Parathyroid adenoma (tissue), 2 donors: ENCODE measurements around the gene NLGN1.

ENCODE experiments used
- H2AFZ ChIP-seq: fragments of 300-600 bp; sonication (generic); one replicate; pipeline ENCODE4 v1.7.0; 2017; ENCODE audit warnings: antibody characterized with exemption, mild to moderate bottlenecking
- H3K27ac ChIP-seq: fragments of 300-600 bp; sonication (generic); one replicate; pipeline ENCODE4 v1.7.0; 2017
- H3K27me3 ChIP-seq: fragments of 300-600 bp; sonication (generic); one replicate; pipeline ENCODE4 v1.7.0; 2017; ENCODE audit warnings: low read length; ENCODE audit not compliant: control insufficient read depth, insufficient read depth
- H3K36me3 ChIP-seq: fragments of 300-600 bp; sonication (generic); one replicate; pipeline ENCODE4 v1.7.0; 2017; ENCODE audit warnings: low read length; ENCODE audit not compliant: control insufficient read depth, insufficient read depth
- H3K4me1 ChIP-seq: fragments of 300-600 bp; sonication (generic); one replicate; pipeline ENCODE4 v1.7.0; 2017; ENCODE audit warnings: control low read depth
- H3K4me2 ChIP-seq: fragments of 300-600 bp; sonication (generic); one replicate; pipeline ENCODE4 v1.7.0; 2017; ENCODE audit warnings: low read length
- H3K4me3 ChIP-seq: fragments of 300-600 bp; sonication (generic); one replicate; pipeline ENCODE4 v1.7.0; 2017; ENCODE audit warnings: low read depth, low read length
- H3K79me2 ChIP-seq: fragments of 300-600 bp; sonication (generic); one replicate; pipeline ENCODE4 v1.7.0; 2017; ENCODE audit warnings: control low read depth
- H3K9ac ChIP-seq: fragments of 300-600 bp; sonication (generic); one replicate; pipeline ENCODE4 v1.7.0; 2017; ENCODE audit warnings: mild to moderate bottlenecking
- H3K9me3 ChIP-seq: fragments of 300-600 bp; sonication (generic); one replicate; pipeline ENCODE4 v1.7.0; 2017; ENCODE audit warnings: low read length; ENCODE audit not compliant: control insufficient read depth
- CTCF ChIP-seq: fragments of 300-600 bp; sonication (generic); IDR thresholded peaks from one replicate; pipeline ENCODE4 v1.7.0; 2017; ENCODE audit warnings: antibody characterized with exemption, mild to moderate bottlenecking
- donor health status: primary hyperparathyroidism.

Gene NLGN1

GRCh38 chr3:174266476-174266875 lies 868.9 kb downstream of the NLGN1 start:
- no peaks in the 10 kb centered on the region for H3K9me3 ChIP-seq
- no peak overlapping the region for H3K9ac ChIP-seq
- H3K4me1 ChIP-seq: no peaks in the 10 kb centered on the region
- H2AFZ ChIP-seq: no peak overlapping the region
- no peaks in the 10 kb centered on the region for H3K36me3 ChIP-seq
- no peak overlapping the region for H3K27ac ChIP-seq
- no peak for TF ChIP-seq CTCF
- no peaks in the 10 kb centered on the region for H3K79me2 ChIP-seq
- H3K4me3 ChIP-seq: no peak overlapping the region
- H3K27me3 ChIP-seq: no peaks in the 10 kb centered on the region
- H3K4me2 ChIP-seq: no peak overlapping the region

- Histone ChIP-seq H3K36me3 (no peaks in the 10 kb centered on the region), H2AFZ (no peak overlapping the region), H3K27ac (no peak overlapping the region), H3K4me2 (no peak overlapping the region), H3K4me3 (no peak overlapping the region), H3K4me1 (no peaks in the 10 kb centered on the region), H3K27me3 (no peaks in the 10 kb centered on the region), H3K9me3 (no peaks in the 10 kb centered on the region), H3K79me2 (no peaks in the 10 kb centered on the region), H3K9ac (no peak overlapping the region)
- TF ChIP-seq CTCF: no peak
These were observed 870.5 kb downstream of the NLGN1 start for GRCh38 chr3:174268061-174268460.

- no peak overlapping the region for H2AFZ ChIP-seq
- no peak overlapping the region for H3K4me3 ChIP-seq
- no peak overlapping the region for H3K9ac ChIP-seq
- H3K9me3 ChIP-seq: no peaks in the 10 kb centered on the region
- no peaks in the 10 kb centered on the region for H3K27me3 ChIP-seq
- no peaks in the 10 kb centered on the region for H3K79me2 ChIP-seq
- H3K4me2 ChIP-seq: no peak overlapping the region
- no peaks in the 10 kb centered on the region for H3K36me3 ChIP-seq
- TF ChIP-seq CTCF: no peak
- no peaks in the 10 kb centered on the region for H3K4me1 ChIP-seq
- H3K27ac ChIP-seq: no peak overlapping the region
These were observed 871.0 kb downstream of the NLGN1 start for GRCh38 chr3:174268586-174268985.

- Histone ChIP-seq H3K9ac (no peak overlapping the region), H3K4me2 (no peak overlapping the region), H3K9me3 (no peaks in the 10 kb centered on the region), H3K27me3 (no peaks in the 10 kb centered on the region), H3K4me3 (no peak overlapping the region), H3K27ac (no peak overlapping the region), H3K4me1 (no peaks in the 10 kb centered on the region), H3K36me3 (no peaks in the 10 kb centered on the region), H2AFZ (no peak overlapping the region), H3K79me2 (no peaks in the 10 kb centered on the region)
- TF ChIP-seq CTCF: no peak
These were observed 873.3 kb downstream of the NLGN1 start for GRCh38 chr3:174270841-174271240.

GRCh38 chr3:174275336-174275735 lies 877.8 kb downstream of the NLGN1 start:
- Histone ChIP-seq H3K27ac (no peak overlapping the region), H3K4me1 (no peaks in the 10 kb centered on the region), H3K9me3 (no peaks in the 10 kb centered on the region), H3K79me2 (no peaks in the 10 kb centered on the region), H3K9ac (no peak overlapping the region), H3K27me3 (no peaks in the 10 kb centered on the region), H3K4me3 (no peak overlapping the region), H2AFZ (no peak overlapping the region), H3K4me2 (no peak overlapping the region), H3K36me3 (no peaks in the 10 kb centered on the region)
- no peak for TF ChIP-seq CTCF
